SKM-1 treated with dmso at 0.1 percent for 144 hours (cell line): ENCODE data around the gene CLIC1.

Experiments used
- DNase-seq: peaks from one replicate; lab custom pipeline; 2025; ENCODE audit not compliant: unreplicated experiment; lab: John Stamatoyannopoulos, UW

Gene CLIC1

DNA sequence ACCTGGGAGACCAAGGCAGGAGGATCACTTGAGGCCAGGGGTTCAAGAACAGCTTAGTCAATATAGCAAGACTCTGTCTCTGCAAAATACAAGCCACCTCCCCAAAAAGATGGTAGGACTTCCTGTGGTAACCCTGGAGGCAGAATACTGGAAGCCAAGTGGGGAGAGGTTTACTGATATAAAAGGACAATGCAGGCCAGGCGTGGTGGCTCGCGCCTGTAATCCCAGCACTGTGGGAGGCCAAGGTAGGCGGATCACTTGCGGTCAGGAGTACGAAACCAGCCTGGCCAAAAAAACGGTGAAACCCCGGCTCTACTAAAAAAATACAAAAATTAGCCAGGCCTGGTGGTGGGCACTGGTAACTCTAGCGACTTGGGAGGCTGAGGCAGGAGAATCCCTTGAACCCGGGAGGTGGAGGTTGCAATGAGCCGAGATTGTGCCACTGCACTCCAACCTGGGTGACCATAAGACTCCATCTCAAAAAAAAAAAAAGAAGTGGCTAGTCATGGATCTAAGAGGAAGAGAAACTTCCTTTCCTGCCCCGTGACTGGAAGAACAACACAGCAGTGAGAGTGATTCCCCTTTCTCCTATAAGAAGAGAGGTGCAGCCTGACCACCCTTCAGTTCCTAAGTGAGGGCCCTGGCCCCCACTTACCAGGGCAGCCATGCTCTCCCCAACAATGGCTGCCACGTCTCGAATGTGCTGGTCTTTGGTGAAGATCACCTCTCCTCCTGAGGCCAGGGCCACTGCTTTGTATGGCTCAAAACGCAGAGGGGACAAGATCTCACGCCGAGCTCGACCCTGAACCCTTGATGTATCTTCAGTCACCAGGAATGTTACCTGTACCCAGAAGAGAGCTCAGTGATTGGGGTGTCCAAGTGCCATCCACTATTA is 32.3 kb upstream of the CLIC1 start:
- DNase-seq: no peak

DNA sequence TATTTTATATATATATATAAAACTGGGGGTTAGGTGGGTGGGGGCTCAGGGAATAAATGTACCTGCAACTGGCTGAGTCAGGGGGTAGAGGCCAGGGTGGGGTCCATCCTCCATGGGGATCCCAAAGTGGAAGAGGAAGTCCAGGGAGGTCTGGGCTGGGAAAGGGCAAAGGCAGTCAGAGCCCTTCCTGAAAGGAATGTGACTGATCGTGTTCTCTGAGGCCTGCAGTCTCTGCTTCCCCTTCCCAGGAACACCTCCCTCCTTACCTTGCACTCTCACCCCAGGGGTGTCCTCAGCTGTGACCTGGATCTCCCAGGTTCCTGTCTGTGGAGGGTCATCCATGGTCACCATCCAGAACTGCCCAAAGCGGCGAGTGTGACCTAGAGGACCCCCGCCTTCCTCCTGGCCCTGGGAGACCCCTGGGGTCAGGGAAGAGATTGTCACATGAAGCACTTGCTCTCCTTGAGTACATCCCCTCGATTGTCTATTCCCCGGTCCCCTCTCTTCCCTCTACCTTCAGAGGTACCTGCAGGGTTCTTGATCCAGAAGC is 30.8 kb upstream of the CLIC1 start:
- no peak for DNase-seq

DNA sequence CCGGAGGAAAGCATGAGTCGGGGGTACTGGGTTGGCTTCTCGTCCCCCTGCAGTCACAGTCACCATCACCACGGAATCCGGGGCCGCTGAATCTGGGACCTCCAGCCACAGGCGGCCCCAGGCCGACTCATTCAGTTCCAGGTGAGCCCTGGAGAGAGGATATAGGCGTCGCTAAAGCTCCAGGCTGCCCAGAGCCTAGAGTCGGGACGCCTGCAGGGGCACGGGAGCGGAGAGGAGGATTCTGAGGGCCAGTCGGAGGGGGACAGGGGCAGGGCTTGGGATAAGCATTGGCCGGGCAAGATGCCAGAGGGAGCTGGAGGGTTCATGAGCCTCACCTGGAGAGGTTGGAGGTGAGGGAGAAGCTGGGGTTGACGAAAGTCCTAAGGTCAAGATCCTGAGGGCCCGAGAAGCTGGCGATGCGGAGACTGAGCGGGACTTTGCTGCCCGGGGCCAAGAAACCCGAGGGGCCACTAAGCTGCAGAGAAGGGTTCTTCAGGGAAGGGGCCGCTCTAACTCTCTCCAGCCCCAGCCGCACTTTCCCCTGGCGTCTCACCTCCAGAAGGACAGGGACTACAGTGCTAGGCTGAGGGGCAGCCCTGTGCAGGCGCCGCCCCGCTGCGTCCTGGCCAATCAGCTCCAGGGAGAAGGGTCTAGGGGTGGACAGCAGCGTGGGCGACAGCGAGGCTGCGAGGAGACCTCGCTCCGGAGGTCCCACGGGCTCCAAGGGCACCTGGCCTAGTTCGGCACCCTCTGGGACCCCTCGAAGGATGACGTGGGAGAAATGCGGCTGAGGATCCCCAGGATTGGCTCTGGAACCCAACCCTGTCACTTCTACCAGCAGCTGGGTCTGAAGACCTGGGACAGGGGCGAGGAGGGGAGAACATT is 29.8 kb upstream of the CLIC1 start:
- DNase-seq: no peak

DNA sequence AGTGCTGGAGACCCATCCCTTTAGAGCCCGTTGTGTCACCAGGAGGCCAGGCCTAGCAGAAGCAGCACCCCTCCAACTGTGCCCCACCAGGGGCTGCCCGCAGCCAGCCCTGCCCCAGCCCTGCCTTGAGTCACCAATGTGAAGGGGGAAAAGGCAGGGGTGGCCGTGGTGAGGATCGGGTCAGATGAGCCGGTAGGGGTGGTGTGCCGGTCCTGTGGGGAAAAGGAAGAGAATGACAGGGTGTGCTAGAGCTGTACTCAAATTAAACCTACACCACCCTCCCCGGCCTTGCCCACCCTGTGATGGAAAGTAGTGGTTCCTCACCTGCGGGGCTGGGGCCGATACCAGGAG is 29.2 kb upstream of the CLIC1 start:
- no peak for DNase-seq

DNA sequence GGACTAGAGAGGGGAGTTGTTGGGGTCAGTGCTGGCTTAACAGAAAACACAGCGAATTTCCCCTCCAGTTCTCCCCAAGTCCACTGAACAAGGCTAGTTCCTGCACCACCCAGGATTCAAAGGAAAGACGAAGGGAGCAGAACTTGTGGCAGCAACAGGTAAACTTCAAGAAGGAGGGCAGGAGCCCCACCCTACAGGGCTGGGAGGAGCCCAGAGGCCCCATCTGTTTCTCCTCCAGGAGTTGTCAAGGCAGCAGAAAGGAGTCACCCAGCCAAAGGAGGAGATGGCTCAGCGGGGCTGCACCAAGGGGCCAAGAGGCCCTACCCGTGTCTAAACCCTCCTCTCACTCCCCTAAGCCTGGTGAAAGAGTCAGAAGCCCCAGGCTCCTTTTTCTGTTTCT is 27.9 kb upstream of the CLIC1 start:
- DNase-seq: no peak

DNA sequence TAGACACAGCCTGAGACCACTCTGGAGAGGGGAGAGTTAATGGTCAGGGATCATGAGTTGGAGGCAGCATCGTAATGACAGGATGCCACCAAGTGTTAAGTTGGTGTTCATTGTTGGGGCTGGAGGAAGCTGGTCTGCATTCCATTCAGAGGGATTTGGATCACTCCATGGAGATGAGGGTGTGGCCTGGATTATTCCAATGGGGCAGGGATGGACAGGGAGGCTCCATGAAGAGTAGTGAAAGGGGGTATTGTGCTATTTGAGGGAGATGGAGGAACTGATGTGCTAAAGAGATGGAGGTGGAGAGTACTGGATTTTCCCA is 27.2 kb upstream of the CLIC1 start:
- DNase-seq: no peak

DNA sequence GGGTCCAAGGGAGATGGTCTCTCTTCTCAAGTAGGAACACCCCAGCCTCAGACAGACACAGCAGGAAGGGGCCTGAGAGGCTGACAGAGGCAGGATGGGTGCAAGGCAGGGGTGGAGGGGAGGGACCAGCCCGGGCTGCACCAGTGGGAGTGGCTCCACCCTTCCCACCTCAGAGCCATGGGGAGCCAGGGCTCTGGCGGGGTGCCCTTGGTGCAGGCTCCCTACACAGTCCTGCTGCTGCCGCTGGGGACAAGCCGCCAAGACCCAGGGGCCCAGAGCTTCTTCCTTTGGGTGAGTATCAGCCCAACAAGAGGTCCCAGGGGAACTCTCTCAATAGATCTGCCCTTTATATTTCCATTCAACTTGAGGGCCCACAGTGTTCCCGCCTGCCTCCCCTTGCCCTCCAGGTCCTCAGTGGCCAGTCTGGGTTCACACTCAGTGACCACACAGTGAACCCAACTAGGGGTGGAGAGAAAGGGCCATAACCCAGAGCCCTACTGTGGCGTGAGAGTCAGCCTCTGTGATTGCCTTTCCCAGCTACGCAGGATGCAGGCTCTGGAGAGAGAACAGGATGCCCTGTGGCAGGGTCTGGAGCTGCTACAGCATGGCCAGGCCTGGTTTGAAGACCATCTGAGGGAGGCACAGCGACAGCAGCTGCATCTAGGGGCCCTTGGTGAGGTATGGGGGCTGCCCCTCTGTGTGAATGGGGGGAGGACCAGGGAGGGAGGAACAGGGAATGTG is 26.7 kb upstream of the CLIC1 start:
- no peak for DNase-seq

DNA sequence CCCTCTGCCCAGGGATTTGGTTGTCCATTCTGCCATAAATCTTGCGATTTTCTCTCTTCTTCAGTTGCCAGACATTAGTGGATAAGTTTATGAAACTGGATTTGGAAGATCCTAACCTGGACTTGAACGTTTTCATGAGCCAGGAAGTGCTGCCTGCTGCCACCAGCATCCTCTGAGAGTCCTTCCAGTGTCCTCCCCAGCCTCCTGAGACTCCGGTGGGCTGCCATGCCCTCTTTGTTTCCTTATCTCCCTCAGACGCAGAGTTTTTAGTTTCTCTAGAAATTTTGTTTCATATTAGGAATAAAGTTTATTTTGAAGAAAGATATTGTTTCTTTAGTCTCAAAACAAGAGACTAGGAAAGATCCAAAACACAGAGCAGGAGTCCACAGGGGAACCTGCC is 26.0 kb upstream of the CLIC1 start, which contains the start of gene SAPCD1:
TSS of gene SAPCD1 (plus strand) at position 301 of the 400 bp plus-strand sequence. CDS start 399 bp downstream, outside the sequence.
- DNase-seq: no peak

DNA sequence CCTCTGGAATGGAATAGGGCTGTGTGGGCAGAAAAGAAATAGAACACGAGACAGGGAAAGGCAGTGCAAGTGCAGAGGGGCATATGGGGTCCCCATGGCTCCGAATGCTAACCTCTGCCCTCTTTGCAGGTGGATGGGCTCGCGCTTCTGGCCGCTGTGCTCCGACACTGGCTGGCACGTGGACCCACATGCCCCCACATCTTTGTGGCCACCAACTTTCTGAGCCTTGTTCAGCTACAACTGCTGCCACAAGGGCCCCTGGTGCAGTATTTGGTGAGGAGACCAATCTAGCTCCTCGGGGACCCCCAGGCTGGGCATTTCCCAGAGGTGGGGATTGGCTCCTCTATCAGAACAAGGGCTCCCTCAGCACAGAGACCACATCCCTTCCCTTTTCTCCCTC is 25.0 kb upstream of the CLIC1 start:
- no peak for DNase-seq

DNA sequence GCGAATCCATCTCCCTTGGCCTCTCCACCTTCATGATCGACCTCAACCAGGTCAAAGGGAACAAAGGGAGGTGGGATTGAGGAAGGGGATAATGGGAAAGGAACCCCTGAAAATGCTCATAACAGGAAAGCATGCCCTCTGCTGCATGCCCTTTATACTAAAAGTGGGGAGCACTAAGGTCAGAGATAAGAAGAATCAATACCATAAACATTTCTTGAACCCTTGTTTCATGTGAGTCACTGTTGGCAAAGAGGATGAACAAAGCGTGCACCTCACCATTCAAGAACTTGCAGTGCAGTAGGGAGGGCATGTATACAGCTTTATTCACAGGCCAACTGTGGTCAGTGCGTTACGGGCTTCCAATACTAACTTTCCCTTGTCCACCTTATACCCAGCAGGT is 24.5 kb upstream of the CLIC1 start:
- DNase-seq: no peak

DNA sequence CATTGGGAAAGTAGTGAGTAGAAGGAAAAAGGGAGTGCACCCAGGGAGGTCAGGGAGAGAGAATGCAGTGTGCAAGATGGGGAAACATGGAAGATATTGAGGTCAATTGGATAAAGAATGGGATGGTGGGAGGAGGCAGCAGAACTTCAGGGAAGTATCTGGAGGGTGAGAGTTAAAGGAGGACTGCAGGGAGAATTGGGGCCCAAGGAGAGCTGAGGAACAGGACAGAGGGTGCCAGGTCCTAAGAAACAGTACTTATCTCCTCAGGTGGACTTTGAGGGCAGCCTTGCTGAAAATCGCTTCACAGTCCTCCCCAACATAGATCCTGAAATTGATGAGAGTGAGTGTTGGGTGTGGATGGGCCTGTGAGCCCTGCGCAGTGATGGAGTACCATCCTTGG is 22.0 kb upstream of the CLIC1 start:
- DNase-seq: no peak

DNA sequence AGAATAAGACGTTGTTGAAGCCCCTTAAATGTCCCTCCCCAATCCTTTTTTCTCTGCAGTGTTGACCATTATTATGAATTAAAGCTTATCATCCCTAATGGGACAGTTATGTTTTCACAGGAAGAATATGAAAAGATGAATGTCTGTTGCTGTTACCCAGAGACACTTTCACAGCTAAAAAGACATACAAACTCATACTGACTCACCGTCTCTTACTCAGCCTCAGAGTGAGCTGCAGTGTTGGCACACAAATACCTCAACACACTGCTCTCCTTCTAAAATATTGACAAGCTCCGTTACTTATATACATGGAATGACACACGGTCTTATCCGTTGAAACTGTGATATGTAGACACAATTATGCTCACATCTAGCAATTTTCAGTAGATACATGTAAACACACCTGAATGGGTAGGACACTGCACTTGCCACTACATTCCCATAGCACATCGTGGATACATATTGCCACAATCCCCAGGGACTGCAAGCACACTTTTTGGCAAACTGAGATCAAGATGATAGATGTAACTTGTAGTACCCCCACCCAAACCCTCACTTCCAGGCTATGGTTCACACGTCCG is 16.5 kb upstream of the CLIC1 start:
- DNase-seq: no peak

DNA sequence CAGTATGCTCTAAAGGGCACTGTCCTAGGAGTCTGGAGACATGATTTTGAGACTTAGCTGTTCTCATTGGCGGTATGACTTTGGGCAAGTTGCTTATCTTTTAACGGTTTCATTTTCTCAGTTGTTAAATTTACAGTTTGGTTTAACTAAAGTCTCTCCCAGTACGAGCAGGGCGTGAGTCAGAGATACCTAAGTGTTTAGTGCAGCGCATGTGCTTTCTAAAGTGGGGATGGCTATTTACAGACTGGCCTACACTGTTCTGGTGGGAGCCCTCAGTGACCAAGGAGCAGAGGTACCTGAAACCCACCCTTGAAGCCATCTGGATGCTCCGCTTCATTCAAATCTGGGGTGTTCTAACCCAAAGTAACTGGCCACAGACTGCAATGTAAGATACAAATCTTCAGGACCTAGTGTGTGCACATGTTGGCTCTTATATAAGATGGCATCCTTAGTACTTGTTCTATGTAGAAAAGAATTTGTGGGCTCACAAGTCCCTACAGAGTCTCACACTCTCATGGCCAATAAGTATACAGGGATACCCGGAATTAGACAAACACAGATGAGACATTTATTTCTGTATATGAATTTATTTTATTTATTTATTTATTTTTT is 14.2 kb upstream of the CLIC1 start:
- no peak for DNase-seq

DNA sequence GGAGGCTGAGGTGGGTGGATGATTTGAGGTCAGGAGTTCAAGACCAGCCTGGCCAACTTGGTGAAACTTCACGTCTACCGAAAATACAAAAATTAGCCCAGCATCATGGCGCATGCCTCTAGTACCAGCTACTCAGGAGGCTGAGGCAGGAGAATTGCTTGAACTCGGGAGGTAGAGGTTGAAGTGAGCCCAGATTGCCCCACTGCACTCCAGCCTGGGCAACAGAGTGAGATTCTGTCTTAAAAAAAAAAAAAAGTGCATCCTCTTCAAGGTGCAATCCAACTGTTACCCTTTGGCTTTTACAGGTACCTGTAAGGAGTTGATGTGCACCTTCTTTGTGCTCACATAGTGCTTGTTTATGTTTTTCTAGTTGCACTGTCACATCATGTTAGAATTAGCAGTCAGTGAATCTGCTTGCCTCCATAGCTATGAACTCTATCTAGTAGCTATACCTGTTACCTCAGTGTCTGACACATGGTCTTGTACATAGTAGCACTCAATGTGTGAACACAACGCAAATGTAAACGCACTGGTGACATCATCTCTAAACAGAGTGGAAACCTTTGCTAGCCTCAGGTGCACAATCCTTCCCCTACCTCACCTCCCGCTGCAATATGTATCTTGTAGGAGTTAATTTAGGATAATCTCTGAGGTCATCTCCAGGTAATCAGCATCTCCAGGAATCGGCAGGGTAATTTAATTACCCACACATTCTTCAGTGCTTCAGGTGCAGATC is 13.1 kb upstream of the CLIC1 start:
- DNase-seq: no peak

DNA sequence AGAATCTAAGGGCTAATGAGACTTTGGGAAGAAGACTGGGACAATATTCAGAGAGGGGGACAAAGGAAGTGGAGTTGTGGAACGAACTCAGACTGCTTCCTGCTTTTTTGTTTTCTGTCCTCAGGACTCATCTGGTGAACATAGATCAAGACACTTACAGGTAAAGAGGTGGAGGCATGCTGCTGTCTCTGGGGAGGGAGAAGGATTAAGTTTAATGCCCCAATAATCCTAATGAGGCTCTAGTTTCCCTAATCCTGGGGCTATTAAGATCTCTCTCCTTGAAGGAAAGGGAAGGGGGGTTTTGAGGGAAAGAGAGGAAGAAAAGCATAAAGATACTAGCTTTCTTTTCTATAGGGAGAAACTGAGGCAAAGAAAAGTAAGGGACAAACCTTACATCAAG is 8.1 kb upstream of the CLIC1 start:
- DNase-seq: no peak

DNA sequence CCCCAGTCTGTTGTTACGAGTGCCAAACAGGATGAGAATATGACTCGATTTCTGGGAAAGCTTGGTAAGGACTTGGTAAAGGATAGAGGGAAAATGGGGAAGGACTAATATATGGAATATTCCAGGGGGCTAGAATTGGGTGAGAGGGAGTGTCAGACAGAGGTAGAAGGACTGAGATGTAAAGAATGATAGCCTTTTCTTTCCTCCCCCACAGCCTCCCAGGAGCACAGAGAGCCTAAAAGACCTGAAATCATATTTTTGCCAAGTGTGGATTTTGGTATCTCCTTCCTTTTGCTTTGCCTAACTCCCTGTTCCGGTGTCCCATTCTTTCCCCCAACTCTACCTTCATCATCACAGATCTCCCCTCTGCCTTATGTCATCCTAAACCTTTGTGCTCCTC is 6.6 kb upstream of the CLIC1 start:
- DNase-seq: no peak

DNA sequence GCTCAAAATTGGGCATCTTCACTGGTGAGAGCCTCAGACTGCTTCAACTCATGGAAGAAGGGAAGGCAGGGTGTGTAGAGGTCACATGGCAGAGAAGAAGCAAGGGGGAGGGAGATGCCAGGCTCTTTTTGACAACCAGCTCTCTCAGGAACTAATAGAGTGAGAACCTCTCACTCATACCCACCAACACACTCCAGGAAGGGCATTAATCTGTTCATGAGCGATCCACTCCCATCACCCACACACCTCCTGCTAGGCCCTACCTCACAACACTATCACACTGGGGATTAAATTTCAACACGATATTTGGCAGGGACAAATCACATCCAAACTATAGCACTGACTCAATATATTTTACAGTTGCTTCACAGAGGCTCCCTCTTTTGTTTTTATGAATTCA is 5.5 kb upstream of the CLIC1 start:
- DNase-seq: no peak

DNA sequence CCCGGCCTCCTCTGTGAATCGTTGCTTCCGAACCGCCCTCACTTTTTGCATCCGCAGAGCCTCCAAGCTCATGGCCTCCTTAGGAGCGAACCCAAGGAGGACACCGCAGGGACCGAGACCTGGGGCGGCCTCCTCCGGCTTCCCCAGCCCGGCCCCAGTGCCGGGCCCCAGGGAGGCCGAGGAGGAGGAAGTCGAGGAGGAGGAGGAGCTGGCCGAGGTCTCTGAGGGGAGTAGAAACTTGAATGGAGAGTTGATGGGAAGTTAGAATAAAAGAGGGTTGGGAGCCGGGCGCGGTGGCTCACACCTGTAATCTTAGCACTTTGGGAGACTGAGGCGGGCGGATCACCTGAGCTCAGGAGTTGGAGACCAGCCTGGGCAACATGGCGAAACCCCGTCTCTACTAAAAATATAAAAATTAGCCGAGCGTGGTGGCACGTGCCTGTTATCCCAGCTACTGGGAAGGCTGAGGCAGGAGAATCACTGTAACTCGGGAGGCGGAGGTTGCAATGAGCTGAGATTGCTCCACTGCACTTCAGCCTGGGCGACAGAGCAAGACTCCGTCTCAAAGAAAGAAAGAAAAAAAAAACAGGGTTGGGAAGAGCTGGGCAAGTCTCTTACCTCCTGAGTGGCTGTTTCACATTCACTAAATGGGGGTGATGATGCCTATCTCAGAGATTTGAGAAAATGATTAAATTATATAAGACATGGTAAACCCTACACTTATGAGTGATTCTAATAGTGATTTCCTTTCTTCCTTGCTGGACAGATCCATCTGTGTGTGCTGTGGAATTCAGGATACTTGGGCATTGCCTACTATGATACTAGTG is 4.3 kb upstream of the CLIC1 start:
- DNase-seq: peak; percentile 75
